ENCODE results near the gene E4F1. TPM values are rescaled to one million over a fixed set of nuclear protein-coding genes. Genes with fewer than 3 reads are reported as not detected.

Gene E4F1
- total and polyA plus RNA-seq, 2 donors (not counting 1 experiment from before 2014, with no cell fraction given), result 6.7 to 31.2 TPM

DNA sequence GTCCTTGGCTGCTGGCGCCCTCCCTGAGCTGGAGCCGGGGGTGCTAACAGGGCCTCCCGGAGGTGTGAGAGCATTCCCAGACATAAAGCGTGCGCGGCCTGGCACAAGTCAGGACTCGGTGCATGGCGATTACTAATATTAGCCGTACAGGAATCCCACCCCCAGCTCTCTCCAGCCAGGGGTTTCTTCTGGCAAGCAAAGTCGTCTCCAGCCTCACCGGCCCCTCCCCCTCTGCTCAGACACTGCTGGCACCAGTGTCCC lies 32.0 kb upstream of the E4F1 start:
- peaks cover 13% of the 10 kb centered on the region for H3K27me3 ChIP-seq (ENCODE audit: control insufficient read depth, insufficient read depth, low read length)
- H3K4me2 ChIP-seq (ENCODE audit: extremely low read depth, insufficient read depth, low read length), result no peak overlapping the region
- no peak overlapping the region for H3K4me3 ChIP-seq (replicated peaks in 1 of 4; ENCODE audit: control extremely low read depth in 1 of 4, insufficient read depth in 1 of 4, low read depth in 3 of 4, low read length in 4 of 4)
- no peaks in the 10 kb centered on the region for H3K36me3 ChIP-seq (ENCODE audit: control insufficient read depth, insufficient read depth, low read length)
- H2AFZ ChIP-seq (ENCODE audit: low read length), result no peak overlapping the region
- H3K4me1 ChIP-seq (ENCODE audit: control insufficient read depth, extremely low read depth, insufficient read depth, low read length), result no peaks in the 10 kb centered on the region
- no peak overlapping the region for H3K9ac ChIP-seq (ENCODE audit: insufficient read depth, low read length)
- H4K20me1 ChIP-seq (ENCODE audit: control insufficient read depth, extremely low read depth, insufficient read depth, low read length), result no peaks in the 10 kb centered on the region
- no peaks in the 10 kb centered on the region for H3K79me2 ChIP-seq (ENCODE audit: control insufficient read depth, insufficient read depth, low read length)
- DNase-seq (ENCODE audit: low read depth in 2 of 2), result no peak
- H3K27ac ChIP-seq (ENCODE audit: insufficient read depth, low read length), result no peak overlapping the region
- no peak for TF ChIP-seq EZH2 (IDR thresholded peaks at IDR 0.05; ENCODE audit: low read length, missing control alignments)
- TF ChIP-seq, protein P1, sequence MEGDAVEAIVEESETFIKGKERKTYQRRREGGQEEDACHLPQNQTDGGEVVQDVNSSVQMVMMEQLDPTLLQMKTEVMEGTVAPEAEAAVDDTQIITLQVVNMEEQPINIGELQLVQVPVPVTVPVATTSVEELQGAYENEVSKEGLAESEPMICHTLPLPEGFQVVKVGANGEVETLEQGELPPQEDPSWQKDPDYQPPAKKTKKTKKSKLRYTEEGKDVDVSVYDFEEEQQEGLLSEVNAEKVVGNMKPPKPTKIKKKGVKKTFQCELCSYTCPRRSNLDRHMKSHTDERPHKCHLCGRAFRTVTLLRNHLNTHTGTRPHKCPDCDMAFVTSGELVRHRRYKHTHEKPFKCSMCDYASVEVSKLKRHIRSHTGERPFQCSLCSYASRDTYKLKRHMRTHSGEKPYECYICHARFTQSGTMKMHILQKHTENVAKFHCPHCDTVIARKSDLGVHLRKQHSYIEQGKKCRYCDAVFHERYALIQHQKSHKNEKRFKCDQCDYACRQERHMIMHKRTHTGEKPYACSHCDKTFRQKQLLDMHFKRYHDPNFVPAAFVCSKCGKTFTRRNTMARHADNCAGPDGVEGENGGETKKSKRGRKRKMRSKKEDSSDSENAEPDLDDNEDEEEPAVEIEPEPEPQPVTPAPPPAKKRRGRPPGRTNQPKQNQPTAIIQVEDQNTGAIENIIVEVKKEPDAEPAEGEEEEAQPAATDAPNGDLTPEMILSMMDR (conservative IDR thresholded peaks at IDR 0.05 in 1 of 2, IDR thresholded peaks at IDR 0.05 in 1 of 2; ENCODE audit: low read depth in 1 of 2, low read length in 2 of 2), result no peak
- H3K9me3 ChIP-seq (ENCODE audit: control insufficient read depth, insufficient read depth, low read depth, low read length), result no peaks in the 10 kb centered on the region

- no peak overlapping the region for H3K27ac ChIP-seq (ENCODE audit: insufficient read depth, low read length)
- H3K9me3 ChIP-seq (ENCODE audit: control insufficient read depth, insufficient read depth, low read depth, low read length), result no peaks in the 10 kb centered on the region
- H3K9ac ChIP-seq (ENCODE audit: insufficient read depth, low read length), result no peak overlapping the region
- no peak overlapping the region for H2AFZ ChIP-seq (ENCODE audit: low read length)
- no peaks in the 10 kb centered on the region for H3K4me1 ChIP-seq (ENCODE audit: control insufficient read depth, extremely low read depth, insufficient read depth, low read length)
- H3K36me3 ChIP-seq (ENCODE audit: control insufficient read depth, insufficient read depth, low read length), result no peaks in the 10 kb centered on the region
- H3K27me3 ChIP-seq (ENCODE audit: control insufficient read depth, insufficient read depth, low read length), result peaks cover 39% of the 10 kb centered on the region
- H3K4me3 ChIP-seq (replicated peaks in 1 of 4; ENCODE audit: control extremely low read depth in 1 of 4, insufficient read depth in 1 of 4, low read depth in 3 of 4, low read length in 4 of 4), result no peak overlapping the region
- peak; percentile 39 to 42 for DNase-seq (ENCODE audit: low read depth in 2 of 2)
- TF ChIP-seq, protein P1 (conservative IDR thresholded peaks at IDR 0.05 in 1 of 2, IDR thresholded peaks at IDR 0.05 in 1 of 2; ENCODE audit: low read depth in 1 of 2, low read length in 2 of 2), result no peak
- no peak overlapping the region for H3K4me2 ChIP-seq (ENCODE audit: extremely low read depth, insufficient read depth, low read length)
- no peaks in the 10 kb centered on the region for H3K79me2 ChIP-seq (ENCODE audit: control insufficient read depth, insufficient read depth, low read length)
- no peaks in the 10 kb centered on the region for H4K20me1 ChIP-seq (ENCODE audit: control insufficient read depth, extremely low read depth, insufficient read depth, low read length)
These were observed 29.1 kb upstream of the E4F1 start for GRCh38 chr16:2194166-2194834.

GRCh38 chr16:2194852-2195321 lies 28.5 kb upstream of the E4F1 start:
- Histone ChIP-seq H3K4me1 (ENCODE audit: control insufficient read depth, extremely low read depth, insufficient read depth, low read length) (no peaks in the 10 kb centered on the region), H3K4me3 (replicated peaks in 1 of 4; ENCODE audit: control extremely low read depth in 1 of 4, insufficient read depth in 1 of 4, low read depth in 3 of 4, low read length in 4 of 4) (no peak overlapping the region), H4K20me1 (ENCODE audit: control insufficient read depth, extremely low read depth, insufficient read depth, low read length) (no peaks in the 10 kb centered on the region), H3K4me2 (ENCODE audit: extremely low read depth, insufficient read depth, low read length) (no peak overlapping the region), H3K79me2 (ENCODE audit: control insufficient read depth, insufficient read depth, low read length) (no peaks in the 10 kb centered on the region), H3K27ac (ENCODE audit: insufficient read depth, low read length) (no peak overlapping the region), H2AFZ (ENCODE audit: low read length) (no peak overlapping the region), H3K9me3 (ENCODE audit: control insufficient read depth, insufficient read depth, low read depth, low read length) (no peaks in the 10 kb centered on the region), H3K27me3 (ENCODE audit: control insufficient read depth, insufficient read depth, low read length) (peaks cover 40% of the 10 kb centered on the region), H3K36me3 (ENCODE audit: control insufficient read depth, insufficient read depth, low read length) (no peaks in the 10 kb centered on the region), H3K9ac (ENCODE audit: insufficient read depth, low read length) (no peak overlapping the region)
- peak; percentile 34 to 42 for DNase-seq (ENCODE audit: low read depth in 2 of 2)
- TF ChIP-seq EZH2 (IDR thresholded peaks at IDR 0.05; ENCODE audit: low read length, missing control alignments), result peak; percentile 28
- TF ChIP-seq, protein P1 (conservative IDR thresholded peaks at IDR 0.05 in 1 of 2, IDR thresholded peaks at IDR 0.05 in 1 of 2; ENCODE audit: low read depth in 1 of 2, low read length in 2 of 2), result peak in 1 of 2 donors; percentile 33

Data from fibroblast of lung (primary cell).